Brain pericyte (primary cell): ENCODE measurements around the gene PRPH.

Experiments used
- DNase-seq: peaks from one replicate; pipeline ENCODE4 v3.0.0-alpha.2; 2012; ENCODE audit warnings: low read depth, low spot score

Gene PRPH

GRCh38 chr12:49345825-49346658, 51.1 kb downstream of the PRPH start:
- no peak for DNase-seq

GRCh38 chr12:49346659-49347310, 51.8 kb downstream of the PRPH start, which contains the start of gene DNAJC22:
TSS of gene DNAJC22 (plus strand) at chr12:49346888. CDS start at chr12:49348873, 1,985 bp downstream.
- no peak for DNase-seq

GRCh38 chr12:49347311-49348193, 52.6 kb downstream of the PRPH start:
- no peak for DNase-seq
